ENCODE measurements around the gene GALK2.

DNA sequence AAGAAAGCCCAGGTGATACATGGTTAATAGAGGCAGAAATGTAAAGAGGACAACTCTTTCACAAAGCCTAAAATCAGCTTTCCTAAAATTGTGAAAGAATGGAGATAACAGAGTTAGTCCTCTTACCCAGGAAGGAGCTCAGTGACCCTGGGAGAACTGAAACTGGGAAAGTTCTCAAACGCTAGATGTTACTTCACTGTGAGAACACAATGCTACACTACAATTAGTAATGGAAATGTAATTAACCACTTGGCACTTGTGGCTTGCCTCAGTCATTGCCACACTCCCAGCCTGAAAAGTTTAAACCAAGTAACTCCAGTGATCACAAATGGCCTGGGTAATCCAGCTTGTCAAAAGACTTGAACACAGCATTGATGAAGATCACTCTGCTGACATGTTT, 150.3 kb downstream of the GALK2 start:
- TF ChIP-seq POLR2A (IDR thresholded peaks at IDR 0.05) (no peak), CTCF (IDR thresholded peaks at IDR 0.05) (no peak)

Data from right lobe of liver (tissue), 4 donors.